Right lobe of liver (tissue), 4 donors: Measurements from ENCODE around the gene SLX4IP.

Source experiments
- CTCF ChIP-seq, 4 donors: fragments of 200-600 bp in 3 of 4; fragments of 450-650 bp in 1 of 4; IDR thresholded peaks; one replicate each; pipeline versions ENCODE4 v1.5.1 to v1.8.0; 2016 to 2022; ENCODE audit warnings: antibody characterized with exemption in 4 of 4, mild to moderate bottlenecking in 2 of 4
- POLR2A ChIP-seq: fragments of 450-650 bp; IDR thresholded peaks from one replicate; pipeline ENCODE4 v1.6.1; 2017; ENCODE audit warnings: antibody characterized with exemption, mild to moderate bottlenecking
- donor health status: DM: no; HTN: no; CAD: no.
- donor health status: DM: no; HTN: no; CAD: no.
- donor health status: DM: no; HTN: yes; CAD: no.

DNA sequence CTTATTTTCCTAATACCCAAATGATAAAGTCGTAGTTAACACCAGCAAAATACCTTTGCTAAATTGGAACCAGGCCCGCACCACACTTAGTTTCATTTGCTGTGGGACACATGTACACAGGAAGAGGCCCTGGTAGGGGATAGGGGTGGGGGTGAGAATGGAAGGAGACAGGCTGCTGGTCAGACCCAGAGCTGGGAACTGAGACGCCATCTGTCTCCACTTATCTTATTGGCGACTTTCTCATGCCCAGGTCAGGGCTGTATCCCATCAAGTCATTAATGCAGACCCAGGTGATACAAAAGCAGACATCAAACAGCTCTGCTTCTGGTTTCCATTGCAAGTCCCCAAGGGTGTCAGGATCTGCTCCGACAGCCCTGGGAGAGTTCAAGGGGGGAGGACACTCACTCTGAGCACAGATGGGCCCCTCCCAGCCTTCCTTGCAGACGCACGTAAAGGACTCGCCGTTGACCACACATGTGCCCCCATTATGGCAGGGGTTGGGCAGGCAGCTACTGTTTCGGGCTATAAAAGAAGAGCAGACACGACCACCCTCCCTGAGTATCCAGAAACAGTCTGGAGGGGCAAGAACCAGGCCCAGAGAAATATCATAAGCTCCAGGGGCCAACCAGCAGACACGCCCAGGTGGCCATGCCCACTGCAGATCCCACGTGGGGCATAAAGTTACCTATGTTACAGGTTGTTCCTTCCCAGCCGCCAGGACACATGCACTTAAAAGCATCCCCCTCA, 209.5 kb downstream of the SLX4IP start:
- TF ChIP-seq CTCF (IDR thresholded peaks at IDR 0.05) (no peak), POLR2A (no peak)
